RWPE2 (cell line): ENCODE measurements around the gene ARMC9.

Source experiments
- ATAC-seq: fragments of 200-7000 bp; cut with Tn5 transposase; 3 replicates; pipeline ENCODE4 v1.9.1; 2021; ENCODE audit warnings: low read depth
- DNase-seq: peaks from one replicate; pipeline ENCODE4 v3.0.0-alpha.2; 2020; ENCODE audit warnings: low spot score
- H3K27ac ChIP-seq: fragments of 450-650 bp; 2 replicates; pipeline ENCODE4 v1.5.1; 2017; ENCODE audit warnings: mild to moderate bottlenecking; ENCODE audit not compliant: poor library complexity, severe bottlenecking
- H3K27me3 ChIP-seq: fragments of 250-450 bp; sonication (Bioruptor Pico); 2 replicates; pipeline ENCODE4 v1.5.1; 2021; ENCODE audit warnings: mild to moderate bottlenecking, moderate library complexity; ENCODE audit not compliant: insufficient read depth, poor library complexity, severe bottlenecking
- H3K36me3 ChIP-seq: fragments of 250-450 bp; sonication (Bioruptor Pico); 2 replicates; pipeline ENCODE4 v1.5.1; 2020; ENCODE audit warnings: low read depth, mild to moderate bottlenecking, moderate library complexity
- H3K4me1 ChIP-seq: fragments of 250-450 bp; sonication (Bioruptor Pico); 2 replicates; pipeline ENCODE4 v1.5.1; 2021; ENCODE audit warnings: mild to moderate bottlenecking, moderate library complexity; ENCODE audit not compliant: insufficient read depth, poor library complexity, severe bottlenecking
- H3K4me3 ChIP-seq: fragments of 250-450 bp; sonication (Bioruptor Pico); 2 replicates; pipeline ENCODE4 v1.5.1; 2021; ENCODE audit warnings: mild to moderate bottlenecking, moderate library complexity; ENCODE audit not compliant: severe bottlenecking
- H3K9me3 ChIP-seq: fragments of 250-450 bp; sonication (Bioruptor Pico); 2 replicates; pipeline ENCODE4 v1.5.1; 2021; ENCODE audit warnings: mild to moderate bottlenecking, moderate library complexity; ENCODE audit not compliant: severe bottlenecking
- TF ChIP-seq, protein P1 (sequence below): fragments of 450-650 bp; IDR thresholded peaks from one replicate; pipeline ENCODE4 v1.5.1; 2017; ENCODE audit warnings: mild to moderate bottlenecking, moderate library complexity; ENCODE audit not compliant: poor library complexity, severe bottlenecking

ARMC9 gene

DNA sequence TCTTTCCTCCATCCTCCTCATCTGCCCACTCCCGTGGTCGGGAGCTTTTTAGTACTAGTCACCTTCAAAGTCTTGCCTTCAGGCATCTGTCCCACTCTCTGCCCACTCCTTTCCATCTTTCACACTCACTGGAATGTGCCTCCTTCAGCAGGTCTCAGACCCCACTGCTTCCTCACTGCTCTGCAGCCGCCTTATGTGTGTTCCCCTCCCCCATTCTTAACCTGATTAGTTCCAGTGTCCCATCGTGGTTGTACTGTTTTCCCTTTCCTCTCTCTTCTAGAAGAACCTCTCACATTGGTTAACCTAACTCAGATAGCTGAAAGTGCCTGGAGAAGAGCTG is 3.0 kb downstream of the ARMC9 start:
- no peak for DNase-seq

DNA sequence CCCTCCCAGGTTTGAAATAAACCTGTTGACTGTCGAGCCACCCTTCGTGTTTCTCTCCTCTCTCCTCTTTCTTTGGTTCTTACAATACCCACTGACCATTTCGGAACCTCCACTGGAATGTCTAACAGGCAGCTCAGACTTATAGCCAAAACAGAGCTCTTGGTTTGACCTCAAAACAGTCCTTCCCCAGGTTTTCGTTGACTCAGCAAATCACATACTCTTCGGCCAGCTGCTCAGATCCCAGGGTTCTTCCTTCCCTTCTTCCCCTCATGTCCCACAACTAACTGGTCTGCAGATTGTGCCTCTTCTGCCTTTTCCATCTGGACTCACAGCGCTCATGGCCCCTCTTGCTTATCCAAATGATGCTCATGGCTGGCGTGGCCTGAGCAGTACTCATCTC is 4.7 kb downstream of the ARMC9 start:
- Histone ChIP-seq H3K4me3 (no peak overlapping the region), H3K27ac (no peak overlapping the region), H3K4me1 (peaks cover 3% of the 10 kb centered on the region), H3K9me3 (no peaks in the 10 kb centered on the region), H3K36me3 (peaks cover 3% of the 10 kb centered on the region; the same call in 1 of the 2 replicates), H3K27me3 (no peaks in the 10 kb centered on the region)
- DNase-seq (no peak), ATAC-seq (no peak)
- TF ChIP-seq, protein P1, sequence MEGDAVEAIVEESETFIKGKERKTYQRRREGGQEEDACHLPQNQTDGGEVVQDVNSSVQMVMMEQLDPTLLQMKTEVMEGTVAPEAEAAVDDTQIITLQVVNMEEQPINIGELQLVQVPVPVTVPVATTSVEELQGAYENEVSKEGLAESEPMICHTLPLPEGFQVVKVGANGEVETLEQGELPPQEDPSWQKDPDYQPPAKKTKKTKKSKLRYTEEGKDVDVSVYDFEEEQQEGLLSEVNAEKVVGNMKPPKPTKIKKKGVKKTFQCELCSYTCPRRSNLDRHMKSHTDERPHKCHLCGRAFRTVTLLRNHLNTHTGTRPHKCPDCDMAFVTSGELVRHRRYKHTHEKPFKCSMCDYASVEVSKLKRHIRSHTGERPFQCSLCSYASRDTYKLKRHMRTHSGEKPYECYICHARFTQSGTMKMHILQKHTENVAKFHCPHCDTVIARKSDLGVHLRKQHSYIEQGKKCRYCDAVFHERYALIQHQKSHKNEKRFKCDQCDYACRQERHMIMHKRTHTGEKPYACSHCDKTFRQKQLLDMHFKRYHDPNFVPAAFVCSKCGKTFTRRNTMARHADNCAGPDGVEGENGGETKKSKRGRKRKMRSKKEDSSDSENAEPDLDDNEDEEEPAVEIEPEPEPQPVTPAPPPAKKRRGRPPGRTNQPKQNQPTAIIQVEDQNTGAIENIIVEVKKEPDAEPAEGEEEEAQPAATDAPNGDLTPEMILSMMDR, result no peak

More for the DNA sequence above, 3.0 kb downstream of the ARMC9 start:
- no peak overlapping the region for H3K4me3 ChIP-seq
- no peak for ATAC-seq
- H3K27ac ChIP-seq, result no peak overlapping the region
- no peaks in the 10 kb centered on the region for H3K36me3 ChIP-seq
- no peaks in the 10 kb centered on the region for H3K27me3 ChIP-seq
- TF ChIP-seq, protein P1, result no peak
- no peaks in the 10 kb centered on the region for H3K9me3 ChIP-seq
- peaks cover 3% of the 10 kb centered on the region for H3K4me1 ChIP-seq

DNA sequence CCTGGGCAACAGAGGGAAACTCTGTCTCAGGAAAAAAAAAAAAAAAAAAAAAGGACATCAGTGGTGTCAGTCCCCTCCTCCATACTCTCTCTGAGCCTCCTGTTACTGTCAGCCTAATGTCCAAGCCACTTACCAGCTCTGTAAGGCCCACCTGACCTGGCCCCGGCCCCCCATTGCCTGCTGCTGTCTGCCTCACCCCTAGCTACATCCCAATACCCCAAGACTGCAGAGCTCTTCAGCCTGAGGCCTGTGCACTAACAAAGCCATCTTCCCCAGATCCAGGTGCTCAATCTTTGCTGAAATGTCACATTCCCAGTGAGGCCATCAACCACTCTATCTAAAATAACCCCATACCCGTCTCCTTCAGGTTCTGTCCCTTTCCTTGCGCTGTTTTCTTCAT is 5.7 kb downstream of the ARMC9 start:
- DNase-seq, result no peak
- H3K36me3 ChIP-seq, result peaks cover 9% of the 10 kb centered on the region; the same call in 1 of the 2 replicates
- no peak for ATAC-seq
- no peaks in the 10 kb centered on the region for H3K27me3 ChIP-seq
- no peaks in the 10 kb centered on the region for H3K9me3 ChIP-seq
- no peak overlapping the region for H3K27ac ChIP-seq
- TF ChIP-seq, protein P1, result no peak
- H3K4me1 ChIP-seq, result peaks cover 3% of the 10 kb centered on the region
- no peak overlapping the region for H3K4me3 ChIP-seq

DNA sequence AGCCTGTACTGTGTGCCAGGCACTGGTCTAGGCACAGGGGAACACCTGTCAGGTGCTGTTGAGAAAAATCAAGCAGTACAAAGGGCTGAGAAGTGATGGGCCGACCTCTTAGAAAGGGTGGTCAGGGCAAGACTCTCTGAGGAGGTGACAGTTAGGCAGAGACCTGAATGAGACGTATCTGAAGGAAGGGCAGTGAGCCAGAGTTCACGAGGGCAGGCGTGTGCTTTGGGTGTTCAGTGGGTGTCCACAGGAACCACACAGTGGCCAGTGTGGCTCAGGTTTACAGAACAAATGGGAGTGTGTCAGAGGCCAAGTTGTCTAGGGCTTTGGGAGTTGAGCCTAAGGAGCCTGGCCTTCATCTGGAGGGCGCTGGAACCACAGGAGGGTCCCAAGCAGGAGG is 6.2 kb downstream of the ARMC9 start:
- ATAC-seq (no peak), DNase-seq (no peak)
- TF ChIP-seq, protein P1, result no peak
- H3K4me1 ChIP-seq, result peaks cover 2% of the 10 kb centered on the region
- H3K27me3 ChIP-seq, result no peaks in the 10 kb centered on the region
- no peak overlapping the region for H3K4me3 ChIP-seq
- no peaks in the 10 kb centered on the region for H3K9me3 ChIP-seq
- no peak overlapping the region for H3K27ac ChIP-seq
- H3K36me3 ChIP-seq, result peaks cover 12% of the 10 kb centered on the region; the same call in 1 of the 2 replicates

DNA sequence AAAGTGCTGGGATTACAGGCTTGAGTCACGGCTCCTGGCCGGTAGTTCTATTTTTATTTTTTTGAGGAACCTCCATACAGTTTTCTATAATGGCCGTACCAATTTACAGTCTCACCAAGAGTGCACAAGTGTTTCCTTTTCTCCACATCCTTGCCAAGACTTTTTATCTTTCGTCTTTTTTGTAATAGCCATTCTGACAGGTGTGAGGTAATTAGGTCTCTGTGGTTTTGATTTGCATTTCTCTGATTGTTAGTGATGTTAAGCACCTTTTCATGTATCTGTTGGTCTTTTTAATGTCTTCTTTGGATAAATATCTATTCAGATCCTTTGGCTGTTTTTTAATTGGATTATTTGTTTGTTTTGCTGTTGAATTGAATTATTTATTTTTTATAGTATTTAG is 9.3 kb downstream of the ARMC9 start:
- TF ChIP-seq, protein P1, result no peak
- DNase-seq (no peak), ATAC-seq (no peak)
- no peaks in the 10 kb centered on the region for H3K27me3 ChIP-seq
- peaks cover 15% of the 10 kb centered on the region; the same call in 1 of the 2 replicates for H3K36me3 ChIP-seq
- no peak overlapping the region for H3K4me3 ChIP-seq
- H3K9me3 ChIP-seq, result no peaks in the 10 kb centered on the region
- H3K27ac ChIP-seq, result no peak overlapping the region
- no peaks in the 10 kb centered on the region for H3K4me1 ChIP-seq
